Mesodermal cell (in vitro differentiated cells): ENCODE measurements around the gene ZNF184.

Source experiments
- H3K27ac ChIP-seq: 2 replicates; pipeline ENCODE4 v1.7.0; 2013; ENCODE audit warnings: mild to moderate bottlenecking, low read depth, low read length, moderate library complexity; ENCODE audit not compliant: severe bottlenecking
- H3K36me3 ChIP-seq: 2 replicates; pipeline ENCODE4 v1.7.1; 2013; ENCODE audit warnings: mild to moderate bottlenecking, low read length, moderate library complexity; ENCODE audit not compliant: control insufficient read depth, insufficient read depth
- H3K4me1 ChIP-seq: one replicate; pipeline ENCODE4 v1.7.1; 2013; ENCODE audit warnings: mild to moderate bottlenecking, low read length; ENCODE audit not compliant: insufficient read depth, control insufficient read depth, poor library complexity, severe bottlenecking
- H3K4me3 ChIP-seq: 2 replicates; pipeline ENCODE4 v1.7.0; 2013; ENCODE audit warnings: low read length, control low read depth, mild to moderate bottlenecking; ENCODE audit not compliant: insufficient read depth, poor library complexity, severe bottlenecking; ENCODE audit errors: extremely low read depth
- H3K9me3 ChIP-seq: 2 replicates; pipeline ENCODE4 v1.7.1; 2013; ENCODE audit warnings: mild to moderate bottlenecking, low read length, moderate library complexity; ENCODE audit not compliant: control insufficient read depth
- WGBS, 2 experiments: methylation state at CpG; one replicate each; pipeline ENCODE4 v1.1.5; 2013; ENCODE audit warnings: missing lambda C conversion rate in 2 of 2; ENCODE audit not compliant: insufficient coverage in 2 of 2; 5-methylcytosine and 5-hydroxymethylcytosine counted together

The ZNF184 gene

DNA sequence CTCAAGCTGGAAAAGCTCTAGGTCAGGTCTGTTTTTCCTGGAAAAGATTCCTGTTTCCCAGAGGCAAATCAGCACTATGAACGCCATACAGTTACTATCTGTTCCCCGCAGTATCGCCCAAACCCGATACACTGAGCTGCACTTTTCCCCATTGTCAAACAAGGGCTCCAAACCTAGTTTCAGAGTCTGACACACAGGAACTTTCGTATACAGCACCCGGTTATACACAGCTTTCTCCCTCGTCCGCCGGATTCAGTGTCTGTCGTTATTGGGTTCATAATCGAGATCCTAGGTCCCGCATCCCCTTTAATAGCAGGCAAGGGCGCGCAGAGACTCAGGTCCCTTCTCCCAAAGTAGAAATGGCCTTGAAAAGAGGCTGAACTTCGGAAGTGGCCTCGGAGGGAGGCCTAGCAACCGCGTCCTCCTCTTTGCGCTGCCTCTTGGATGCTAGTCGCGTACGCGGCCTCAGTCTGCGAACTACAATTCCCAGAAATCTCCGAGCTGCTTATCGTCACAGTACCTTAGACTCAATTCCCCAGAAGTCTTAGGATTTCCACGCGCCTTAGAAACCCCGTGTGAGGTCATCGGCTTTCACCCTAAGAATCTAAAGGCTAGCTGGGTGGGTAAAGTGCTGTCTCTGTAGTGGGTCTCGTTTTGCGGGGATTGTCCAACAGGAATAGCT, 50.1 kb downstream of the ZNF184 start:
- 94 to 97% methylated on average over 27 of the region's 32 CpGs for WGBS, 2 experiments
- no peak overlapping the region for H3K4me3 ChIP-seq
- H3K27ac ChIP-seq: no peak overlapping the region

DNA sequence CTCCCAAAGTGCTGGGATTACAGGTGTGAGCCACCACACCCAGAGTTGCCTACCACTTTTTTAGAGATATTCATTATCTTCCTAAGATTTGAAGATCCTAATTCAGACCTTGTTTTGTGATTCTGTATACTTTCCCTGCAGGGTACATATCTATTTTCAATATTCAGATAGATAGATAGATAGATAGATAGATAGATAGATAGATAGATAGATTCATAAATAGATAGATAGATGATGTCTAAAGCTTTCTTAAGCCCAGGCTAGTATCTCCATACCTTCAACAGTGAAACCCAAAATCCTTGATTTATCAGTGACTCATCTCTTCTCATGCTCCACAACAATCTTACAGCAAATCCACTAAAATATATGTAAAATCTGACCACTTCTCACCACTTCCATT, 53.5 kb downstream of the ZNF184 start:
- Histone ChIP-seq H3K4me3 (no peak overlapping the region), H3K4me1 (no peaks in the 10 kb centered on the region), H3K9me3 (no peaks in the 10 kb centered on the region), H3K27ac (no peak overlapping the region), H3K36me3 (no peaks in the 10 kb centered on the region)

More for the DNA sequence above, 50.1 kb downstream of the ZNF184 start:
- H3K36me3 ChIP-seq: no peaks in the 10 kb centered on the region
- no peaks in the 10 kb centered on the region for H3K9me3 ChIP-seq
- H3K4me1 ChIP-seq: no peaks in the 10 kb centered on the region

DNA sequence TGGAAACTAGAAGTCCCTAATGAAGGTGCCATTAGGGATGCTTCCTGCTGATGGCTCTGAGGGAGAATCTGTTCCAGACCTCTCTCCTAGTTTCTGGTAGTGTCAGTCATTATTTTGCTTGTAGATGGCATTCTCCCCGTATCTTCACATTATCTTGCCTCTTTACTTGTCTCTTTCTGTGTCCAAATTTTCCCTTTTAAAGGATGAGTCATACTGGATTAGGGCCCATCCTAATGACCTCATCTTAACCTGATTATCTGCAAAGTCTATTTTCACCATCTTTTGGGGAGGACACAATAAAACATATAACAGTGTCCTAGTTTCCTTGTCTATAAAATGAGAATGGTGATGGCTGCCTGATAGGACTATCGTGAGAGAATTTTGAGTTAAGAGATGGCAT, 57.0 kb downstream of the ZNF184 start:
- Histone ChIP-seq H3K27ac (no peak overlapping the region), H3K4me1 (no peaks in the 10 kb centered on the region), H3K36me3 (no peaks in the 10 kb centered on the region), H3K4me3 (no peak overlapping the region), H3K9me3 (no peaks in the 10 kb centered on the region)
- WGBS, 2 experiments: 100% methylated on average over 1 of the region's 2 CpGs; no CpG with 5 or more reads in 1 of the 2 experiments

GRCh38 chr6:27414996-27415395, 57.9 kb downstream of the ZNF184 start:
- H3K36me3 ChIP-seq: no peaks in the 10 kb centered on the region
- WGBS, 2 experiments: no CpG with 5 or more reads among the region's 1 CpG
- no peak overlapping the region for H3K27ac ChIP-seq
- no peaks in the 10 kb centered on the region for H3K4me1 ChIP-seq
- H3K9me3 ChIP-seq: no peaks in the 10 kb centered on the region
- no peak overlapping the region for H3K4me3 ChIP-seq

DNA sequence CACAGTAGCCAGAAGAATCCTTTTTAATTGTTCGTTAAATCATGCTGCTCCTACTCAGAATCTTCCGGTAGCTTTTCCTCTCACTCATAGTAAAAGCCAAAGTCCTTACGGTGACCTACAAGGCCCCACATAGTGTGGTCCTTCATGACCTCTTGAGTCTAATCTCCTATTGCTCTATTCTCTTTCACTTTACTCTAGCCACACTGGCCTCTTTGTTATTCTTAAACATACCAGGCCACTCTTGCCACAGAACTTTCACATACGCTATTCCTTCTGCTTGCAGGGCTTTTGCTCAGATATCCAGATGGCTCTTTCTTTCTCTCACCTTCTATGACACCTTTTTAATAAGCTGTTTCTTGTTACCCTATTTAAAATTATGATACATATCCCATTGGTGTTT, 58.6 kb downstream of the ZNF184 start:
- WGBS, 2 experiments: 96 to 99% methylated on average over 4 of the region's 4 CpGs
- Histone ChIP-seq H3K9me3 (no peaks in the 10 kb centered on the region), H3K27ac (no peak overlapping the region), H3K4me3 (no peak overlapping the region), H3K4me1 (no peaks in the 10 kb centered on the region), H3K36me3 (no peaks in the 10 kb centered on the region)

DNA sequence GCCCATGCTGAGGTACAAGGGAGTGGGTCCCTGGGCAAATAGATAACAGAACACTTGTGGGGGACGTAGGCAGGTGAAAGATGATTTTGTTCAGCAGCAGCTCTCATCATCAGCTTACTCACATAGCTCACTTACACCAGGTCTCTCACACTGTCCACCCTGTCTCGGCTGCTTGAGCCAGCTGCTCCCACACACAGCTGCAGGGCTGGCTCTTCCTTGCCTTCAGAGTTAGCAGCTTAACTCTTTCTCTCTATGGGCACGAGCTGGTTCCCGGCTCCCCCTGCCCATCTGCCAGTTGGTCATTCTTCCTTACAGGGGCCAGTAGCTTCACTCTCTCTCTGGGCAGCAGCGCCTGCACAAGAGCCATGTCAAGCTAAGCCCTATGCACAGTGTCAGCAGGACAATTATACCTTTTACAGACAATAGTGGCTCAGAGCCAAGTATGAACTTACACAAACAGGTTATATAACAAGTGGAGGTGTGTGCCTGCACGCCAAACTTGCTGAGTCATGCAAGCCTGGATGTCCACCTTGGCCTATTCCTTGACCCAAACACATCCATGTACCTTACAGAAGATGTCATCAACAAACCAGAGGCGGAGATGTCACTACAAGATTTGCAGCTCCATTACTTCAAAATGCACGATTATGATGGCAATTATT, 65.6 kb downstream of the ZNF184 start:
- Histone ChIP-seq H3K4me3 (no peak overlapping the region), H3K4me1 (no peaks in the 10 kb centered on the region), H3K36me3 (peaks cover 4% of the 10 kb centered on the region), H3K9me3 (peaks cover under 1% of the 10 kb centered on the region), H3K27ac (no peak overlapping the region)
- WGBS, 2 experiments: 94 to 95% methylated on average over 3 to 4 of the region's 8 CpGs

GRCh38 chr6:27406085-27406484, 66.8 kb downstream of the ZNF184 start:
- H3K27ac ChIP-seq: no peak overlapping the region
- WGBS, 2 experiments: 76 to 83% methylated on average over 3 of the region's 3 CpGs
- H3K4me3 ChIP-seq: no peak overlapping the region
- H3K4me1 ChIP-seq: no peaks in the 10 kb centered on the region
- peaks cover 16% of the 10 kb centered on the region for H3K36me3 ChIP-seq
- peaks cover 5% of the 10 kb centered on the region for H3K9me3 ChIP-seq

DNA sequence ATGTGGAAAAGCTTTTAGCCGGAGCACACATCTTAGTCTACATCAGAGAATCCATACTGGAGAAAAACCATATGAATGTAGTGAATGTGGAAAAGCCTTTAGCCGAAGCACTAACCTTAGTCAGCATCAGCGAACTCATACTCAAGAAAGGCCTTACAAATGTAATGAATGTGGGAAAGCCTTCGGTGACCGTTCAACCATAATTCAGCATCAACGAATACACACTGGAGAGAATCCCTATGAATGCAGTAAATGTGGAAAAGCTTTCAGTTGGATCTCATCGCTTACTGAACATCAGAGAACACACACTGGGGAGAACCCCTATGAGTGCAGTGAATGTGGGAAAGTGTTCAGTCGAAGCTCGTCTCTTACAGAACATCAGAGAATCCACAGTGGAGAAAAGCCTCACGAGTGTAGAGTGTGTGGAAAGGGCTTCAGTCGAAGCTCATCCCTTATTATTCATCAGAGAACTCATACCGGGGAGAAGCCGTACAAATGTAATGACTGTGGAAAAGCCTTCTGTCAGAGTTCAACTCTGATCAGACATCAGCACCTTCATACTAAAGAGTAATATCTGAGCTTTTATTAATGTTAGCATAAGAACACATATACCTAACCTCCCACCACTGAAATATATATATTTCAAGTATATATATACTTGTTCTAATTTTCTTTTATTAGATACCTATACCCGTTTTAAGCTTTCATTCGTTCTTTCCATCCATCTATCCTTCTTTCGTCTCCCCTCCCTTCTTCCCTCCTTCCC, 71.8 kb downstream of the ZNF184 start:
- H3K27ac ChIP-seq: no peak overlapping the region
- H3K4me3 ChIP-seq: no peak overlapping the region
- H3K36me3 ChIP-seq: peaks cover 61% of the 10 kb centered on the region
- WGBS, 2 experiments: 89 to 94% methylated on average over 6 to 7 of the region's 16 CpGs
- H3K4me1 ChIP-seq: no peaks in the 10 kb centered on the region
- peaks cover 37% of the 10 kb centered on the region for H3K9me3 ChIP-seq
